Kidney (tissue), 14 donors: Measurements from ENCODE around the gene E2F7. TPM values are rescaled to one million over a fixed set of nuclear protein-coding genes. Genes with fewer than 3 reads are reported as not detected.

Source experiments
- DNase-seq, 5 donors: peaks; one replicate each; pipeline ENCODE4 v3.0.0-alpha.2; 2013 to 2020
- FAIRE-seq: peaks from 2 replicates; lab custom pipeline; 2012; peaks lifted over from hg19 to GRCh38; lab: Jason Lieb, UNC
- H3K27ac ChIP-seq, 2 donors: one replicate each; pipeline ENCODE4 v1.7.0; 2013; ENCODE audit warnings: low read depth in 2 of 2, low read length in 2 of 2, inconsistent platforms in 1 of 2
- H3K27me3 ChIP-seq: one replicate; pipeline ENCODE4 v1.7.1; 2013; ENCODE audit warnings: low read length, inconsistent platforms; ENCODE audit not compliant: control insufficient read depth, insufficient read depth
- H3K36me3 ChIP-seq, 3 donors: one replicate each; pipeline versions ENCODE4 v1.7.0 to v1.7.1; 2013; ENCODE audit warnings: low read length in 3 of 3, control low read depth in 1 of 3, inconsistent platforms in 1 of 3; ENCODE audit not compliant: insufficient read depth in 3 of 3, control insufficient read depth in 2 of 3
- H3K4me1 ChIP-seq, 3 donors: one replicate each; pipeline versions ENCODE4 v1.7.0 to v1.7.1; 2013; ENCODE audit warnings: low read length in 3 of 3, inconsistent platforms in 1 of 3, low read depth in 1 of 3; ENCODE audit not compliant: control insufficient read depth in 2 of 3, insufficient read depth in 2 of 3
- H3K4me3 ChIP-seq, 3 donors: one replicate each; pipeline versions ENCODE4 v1.7.0 to v1.8.1; 2013; ENCODE audit warnings: low read length in 3 of 3, control low read depth in 1 of 3, inconsistent platforms in 1 of 3
- H3K9ac ChIP-seq, 3 donors: one replicate each; pipeline versions ENCODE4 v1.7.0 to v1.7.1; 2013; ENCODE audit warnings: low read length in 3 of 3, control low read depth in 1 of 3, inconsistent platforms in 1 of 3
- H3K9me3 ChIP-seq, 3 donors: one replicate each; pipeline versions ENCODE4 v1.7.0 to v1.7.1; 2013; ENCODE audit warnings: low read length in 3 of 3, control low read depth in 1 of 3, inconsistent platforms in 1 of 3; ENCODE audit not compliant: control insufficient read depth in 2 of 3, insufficient read depth in 1 of 3
- intact Hi-C: fragments of 100-400 bp; cut with DNase I; formaldehyde crosslinking; loops from one replicate; pipeline ENCODE4 v1.11.1; 2022
- polyA plus RNA-seq: library from polyadenylated mRNA; stranded (reverse); fragments of 350-450 nt; fragmentation: Illumina TruSeq; extraction: RNeasy Lipid Tissue Mini Kit (QIAGEN cat#74804); gene quantifications from one replicate; pipeline ENCODE4 v1.2.3, GENCODE V29; 2014; ENCODE audit warnings: low read depth, low replicate concordance; ENCODE audit not compliant: insufficient read depth
- total RNA-seq: library from RNA; stranded (reverse); fragmentation: NEBNext Ultra II Directional; extraction: Animal tissue kit (Norgen Biotek cat#: 25700); gene quantifications from one replicate; pipeline ENCODE4 v1.2.1, GENCODE V29; 2021
- TF ChIP-seq, protein P1 (sequence below): IDR thresholded peaks from 3 replicates; pipeline ENCODE4 v1.5.1; 2012; ENCODE audit warnings: mild to moderate bottlenecking, moderate library complexity, borderline replicate concordance; ENCODE audit not compliant: insufficient read depth; ENCODE audit errors: extremely low read depth
- donor health status: control.
- donor health status: control.
- donor health status: control.
- donor health status: control.
- donor health status: control.
- donor health status: DM: yes; HTN: yes; CAD: no.
- donor health status: Normal renal cell carcinoma (clear cell type).

E2F7 gene
- total and polyA plus RNA-seq, 2 donors from 2014 or later: 0.28 TPM; not detected in 1

DNA sequence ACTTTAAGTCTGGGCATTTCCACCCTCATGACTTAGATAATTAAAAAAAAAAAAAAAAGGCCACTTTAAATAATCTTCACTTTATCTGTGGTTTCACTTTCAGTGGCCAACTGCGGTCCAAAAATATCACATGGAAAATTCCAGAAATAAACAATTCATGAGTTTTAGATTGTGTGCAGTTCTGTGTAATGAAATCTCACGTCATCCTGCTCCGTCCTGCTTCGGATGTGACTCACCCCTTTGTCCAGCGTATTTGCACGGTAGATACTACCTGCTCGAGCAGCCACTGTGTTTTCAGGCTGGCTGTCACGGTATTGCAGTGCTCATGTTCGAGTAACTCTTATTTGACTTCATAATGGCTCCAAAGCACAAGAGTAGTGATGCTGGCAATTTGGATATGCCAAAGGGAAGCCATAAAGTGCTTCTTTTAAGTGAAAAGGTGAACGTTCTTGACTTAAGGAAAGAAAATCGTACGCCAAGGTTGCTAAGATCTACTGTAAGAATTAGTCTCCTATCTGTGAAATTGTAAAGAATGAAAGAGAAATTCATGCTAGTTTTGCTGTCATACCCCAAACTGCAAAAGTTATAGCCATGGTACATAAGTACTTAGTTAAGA is 2.4 kb downstream of the E2F7 start:
- Histone ChIP-seq H3K9me3 (no peaks in the 10 kb centered on the region), H3K27ac (no peak overlapping the region), H3K4me3 (no peak overlapping the region), H3K27me3 (no peaks in the 10 kb centered on the region), H3K36me3 (no peaks in the 10 kb centered on the region), H3K4me1 (peaks cover 0 to 5% (median 5%) of the 10 kb centered on the region in 3 donors), H3K9ac (no peak overlapping the region)
- intact Hi-C loops: no loop called here
- DNase-seq (no peak), FAIRE-seq (no peak)
- TF ChIP-seq, protein P1, sequence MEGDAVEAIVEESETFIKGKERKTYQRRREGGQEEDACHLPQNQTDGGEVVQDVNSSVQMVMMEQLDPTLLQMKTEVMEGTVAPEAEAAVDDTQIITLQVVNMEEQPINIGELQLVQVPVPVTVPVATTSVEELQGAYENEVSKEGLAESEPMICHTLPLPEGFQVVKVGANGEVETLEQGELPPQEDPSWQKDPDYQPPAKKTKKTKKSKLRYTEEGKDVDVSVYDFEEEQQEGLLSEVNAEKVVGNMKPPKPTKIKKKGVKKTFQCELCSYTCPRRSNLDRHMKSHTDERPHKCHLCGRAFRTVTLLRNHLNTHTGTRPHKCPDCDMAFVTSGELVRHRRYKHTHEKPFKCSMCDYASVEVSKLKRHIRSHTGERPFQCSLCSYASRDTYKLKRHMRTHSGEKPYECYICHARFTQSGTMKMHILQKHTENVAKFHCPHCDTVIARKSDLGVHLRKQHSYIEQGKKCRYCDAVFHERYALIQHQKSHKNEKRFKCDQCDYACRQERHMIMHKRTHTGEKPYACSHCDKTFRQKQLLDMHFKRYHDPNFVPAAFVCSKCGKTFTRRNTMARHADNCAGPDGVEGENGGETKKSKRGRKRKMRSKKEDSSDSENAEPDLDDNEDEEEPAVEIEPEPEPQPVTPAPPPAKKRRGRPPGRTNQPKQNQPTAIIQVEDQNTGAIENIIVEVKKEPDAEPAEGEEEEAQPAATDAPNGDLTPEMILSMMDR: no peak

DNA sequence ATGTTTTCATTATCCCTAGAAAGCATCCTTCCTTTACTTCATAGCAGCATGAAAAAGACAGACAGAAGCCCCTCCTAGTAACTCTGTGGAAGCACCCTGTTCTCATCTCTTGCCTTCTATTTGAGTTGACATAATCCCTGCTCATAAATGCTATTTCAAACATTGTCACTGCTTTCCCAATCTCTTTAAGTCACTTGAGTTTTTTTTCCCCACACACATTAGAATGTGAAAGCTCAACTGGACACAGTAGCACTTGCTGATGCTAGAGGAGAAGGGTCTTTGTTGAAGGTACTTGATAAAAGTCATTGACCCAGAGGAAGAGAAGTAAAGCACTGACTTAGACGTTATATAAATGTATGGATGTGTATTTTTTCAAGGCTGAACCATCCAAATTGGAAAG is 3.0 kb downstream of the E2F7 start:
- Histone ChIP-seq H3K27me3 (no peaks in the 10 kb centered on the region), H3K36me3 (no peaks in the 10 kb centered on the region), H3K27ac (no peak overlapping the region), H3K9me3 (no peaks in the 10 kb centered on the region), H3K4me3 (no peak overlapping the region), H3K4me1 (peaks cover 0 to 5% (median 5%) of the 10 kb centered on the region in 3 donors), H3K9ac (no peak overlapping the region)
- TF ChIP-seq, protein P1: no peak
- DNase-seq (no peak), FAIRE-seq (no peak)
- intact Hi-C loops: no loop called here

DNA sequence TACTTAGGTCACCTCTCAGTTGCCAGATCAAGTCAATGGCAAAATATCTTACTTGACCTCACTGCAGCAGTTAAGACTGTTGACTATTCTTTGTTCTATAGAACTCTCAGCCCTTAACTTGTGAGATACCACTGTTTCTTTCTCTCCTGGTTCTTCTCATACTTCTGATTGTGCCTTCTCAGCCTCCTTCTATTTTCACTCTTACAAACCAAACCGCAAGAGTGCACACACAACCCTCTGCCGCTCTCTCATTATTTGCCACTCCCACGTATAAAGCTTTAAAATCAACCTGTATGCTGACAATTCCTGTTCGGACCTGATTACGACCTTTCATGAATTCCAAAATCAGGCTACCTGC is 4.5 kb downstream of the E2F7 start:
- H3K27me3 ChIP-seq: no peaks in the 10 kb centered on the region
- no peak overlapping the region for H3K4me3 ChIP-seq
- TF ChIP-seq, protein P1: no peak
- intact Hi-C loops: no loop called here
- peaks cover 0 to 5% (median 5%) of the 10 kb centered on the region in 3 donors for H3K4me1 ChIP-seq
- no peaks in the 10 kb centered on the region for H3K36me3 ChIP-seq
- DNase-seq (no peak), FAIRE-seq (no peak)
- H3K9me3 ChIP-seq: no peaks in the 10 kb centered on the region
- no peak overlapping the region for H3K9ac ChIP-seq
- H3K27ac ChIP-seq: no peak overlapping the region
